Common myeloid progenitor, CD34-positive (primary cell): ENCODE measurements around the gene IRF5.

Experiments
- CTCF ChIA-PET: fragments of 350-600 bp; sonication (Branson Sonifier 250); formaldehyde crosslinking; loops from one replicate; lab custom pipeline; 2021; ENCODE audit warnings: antibody characterized with exemption; lab: Charles Lee
- POLR2A ChIA-PET: fragments of 350-600 bp; sonication (Branson Sonifier 250); formaldehyde crosslinking; loops from one replicate; lab custom pipeline; 2021; ENCODE audit warnings: antibody characterized with exemption; lab: Charles Lee
- DNase-seq, 3 donors: peaks; one replicate each; pipeline versions ENCODE4 v3.0.0 to v3.0.0-alpha.2; 2013
- H3K27ac ChIP-seq, 2 experiments: 1 replicate in 1 of 2; 2 replicates in 1 of 2; pipeline ENCODE4 v1.7.0; 2013; ENCODE audit warnings: inconsistent platforms in 2 of 2, low read length in 2 of 2, mild to moderate bottlenecking in 2 of 2, low read depth in 1 of 2, moderate library complexity in 1 of 2; ENCODE audit not compliant: severe bottlenecking in 2 of 2, insufficient read depth in 1 of 2, poor library complexity in 1 of 2
- H3K27me3 ChIP-seq, 5 experiments: replicated peaks in 2 of 5; 1 replicate in 3 of 5; 2 replicates in 2 of 5; pipeline versions ENCODE4 v1.6.1 to v1.7.0; 2013; ENCODE audit warnings: low read length in 4 of 5, mild to moderate bottlenecking in 2 of 5, moderate library complexity in 2 of 5, inconsistent platforms in 1 of 5; ENCODE audit not compliant: insufficient read depth in 5 of 5, control insufficient read depth in 4 of 5
- H3K36me3 ChIP-seq, 4 experiments: 1 replicate in 2 of 4; 2 replicates in 2 of 4; pipeline versions ENCODE4 v1.6.1 to v1.7.0; 2013; ENCODE audit warnings: low read length in 3 of 4, control low read depth in 1 of 4, mild to moderate bottlenecking in 1 of 4; ENCODE audit not compliant: control insufficient read depth in 4 of 4, insufficient read depth in 4 of 4
- H3K4me1 ChIP-seq, 4 experiments: 1 replicate in 3 of 4; 2 replicates in 1 of 4; pipeline versions ENCODE4 v1.6.1 to v1.7.1; 2013; ENCODE audit warnings: low read length in 3 of 4, mild to moderate bottlenecking in 3 of 4, control low read depth in 1 of 4, inconsistent platforms in 1 of 4, moderate library complexity in 1 of 4; ENCODE audit not compliant: control insufficient read depth in 4 of 4, insufficient read depth in 4 of 4; ENCODE audit errors: control extremely low read depth in 1 of 4
- H3K4me3 ChIP-seq, 7 experiments: 1 replicate in 4 of 7; 2 replicates in 3 of 7; pipeline versions ENCODE4 v1.5.1 to v1.7.0; 2013; ENCODE audit warnings: mild to moderate bottlenecking in 7 of 7, low read length in 6 of 7, moderate library complexity in 6 of 7, inconsistent platforms in 2 of 7, low read depth in 2 of 7, control low read depth in 1 of 7; ENCODE audit not compliant: insufficient read depth in 4 of 7, control insufficient read depth in 1 of 7; ENCODE audit errors: extremely low read depth in 1 of 7
- H3K9me3 ChIP-seq, 5 experiments: 1 replicate in 4 of 5; 2 replicates in 1 of 5; pipeline versions ENCODE4 v1.6.1 to v1.7.1; 2013; ENCODE audit warnings: low read length in 4 of 5, mild to moderate bottlenecking in 2 of 5, inconsistent platforms in 1 of 5, low read depth in 1 of 5, moderate library complexity in 1 of 5; ENCODE audit not compliant: control insufficient read depth in 4 of 5, insufficient read depth in 2 of 5; ENCODE audit errors: control extremely low read depth in 1 of 5
- WGBS: methylation state at CpG from one replicate; pipeline ENCODE4 v1.1.5; 2013; ENCODE audit not compliant: insufficient coverage; 5-methylcytosine and 5-hydroxymethylcytosine counted together

The IRF5 gene

GRCh38 chr7:128899392-128899791 is 38.3 kb upstream of the IRF5 start:
- no peak overlapping the region for H3K4me3 ChIP-seq
- H3K4me1 ChIP-seq, result no peaks in the 10 kb centered on the region
- ChIA-PET CTCF (interaction anchor here (1.5 to 2.4 kb wide), 3 partner anchors 11 to 57 kb away, joined by 4 to 8 read pairs (median 4); partner anchors contain the start of gene KCP), POLR2A (no interaction called here)
- H3K27ac ChIP-seq, result no peak overlapping the region
- DNase-seq, result peak in 2 of 3 donors; percentile 29 to 31
- H3K36me3 ChIP-seq, result no peaks in the 10 kb centered on the region
- H3K27me3 ChIP-seq, result no peaks in the 10 kb centered on the region
- peaks cover 0 to 6% (median 3%) of the 10 kb centered on the region in 5 experiments for H3K9me3 ChIP-seq

- Histone ChIP-seq H3K9me3 (peaks cover 0 to 6% (median 3%) of the 10 kb centered on the region in 5 experiments), H3K4me1 (no peaks in the 10 kb centered on the region), H3K27ac (no peak overlapping the region), H3K36me3 (no peaks in the 10 kb centered on the region), H3K27me3 (no peaks in the 10 kb centered on the region), H3K4me3 (no peak overlapping the region)
- no peak for DNase-seq
- ChIA-PET POLR2A (no interaction called here), CTCF (interaction anchor here (2.4 kb wide), 1 partner anchor 10 kb away, joined by 8 read pairs; the partner anchor contains the start of gene KCP)
- no CpG with 5 or more reads among the region's 1 CpG for WGBS
Measured at GRCh38 chr7:128900237-128900636, 37.5 kb upstream of the IRF5 start.

GRCh38 chr7:128902761-128903585 is 34.8 kb upstream of the IRF5 start:
- no peaks in the 10 kb centered on the region for H3K4me1 ChIP-seq

GRCh38 chr7:128903621-128904361 is 33.9 kb upstream of the IRF5 start:
- peaks cover 0 to 7% (median 3%) of the 10 kb centered on the region in 5 experiments for H3K27me3 ChIP-seq
- H3K27ac ChIP-seq, result no peak overlapping the region
- WGBS, result 88% methylated on average over 13 of the region's 14 CpGs
- H3K4me1 ChIP-seq, result no peaks in the 10 kb centered on the region
- CTCF ChIA-PET, result interaction anchor here (0.7 to 2.6 kb wide), 12 partner anchors 19 to 188 kb away, joined by 3 to 21 read pairs (median 6); no protein-coding TSS in a partner anchor
- DNase-seq, result no peak
- no peak overlapping the region for H3K4me3 ChIP-seq
- POLR2A ChIA-PET, result no interaction called here
- no peaks in the 10 kb centered on the region for H3K36me3 ChIP-seq
- H3K9me3 ChIP-seq, result peaks cover 0 to 4% (median under 1%) of the 10 kb centered on the region in 5 experiments

More at GRCh38 chr7:128902761-128903585, 34.8 kb upstream of the IRF5 start:
- Histone ChIP-seq H3K36me3 (no peaks in the 10 kb centered on the region), H3K4me3 (no peak overlapping the region), H3K9me3 (peaks cover 0 to 6% (median 3%) of the 10 kb centered on the region in 5 experiments), H3K27ac (no peak overlapping the region), H3K27me3 (no peaks in the 10 kb centered on the region)
- DNase-seq, result no peak
- ChIA-PET POLR2A (no interaction called here), CTCF (interaction anchor here (0.7 to 2.6 kb wide), 13 partner anchors 16 to 308 kb away, joined by 3 to 21 read pairs (median 6); no protein-coding TSS in a partner anchor)
- WGBS, result 96% methylated on average over 10 of the region's 12 CpGs

- WGBS, result 48% methylated on average over 6 of the region's 8 CpGs
- H3K36me3 ChIP-seq, result no peaks in the 10 kb centered on the region
- no peak overlapping the region for H3K4me3 ChIP-seq
- peaks cover 0 to 2% (median under 1%) of the 10 kb centered on the region in 4 experiments for H3K4me1 ChIP-seq
- peaks cover 0 to 15% (median 10%) of the 10 kb centered on the region in 5 experiments for H3K27me3 ChIP-seq
- ChIA-PET POLR2A (no interaction called here), CTCF (interaction anchor here (1.0 to 2.6 kb wide), 10 partner anchors 7 to 187 kb away, joined by 3 to 21 read pairs (median 6); no protein-coding TSS in a partner anchor)
- H3K9me3 ChIP-seq, result peaks cover 0 to 2% (median 0%) of the 10 kb centered on the region in 5 experiments
- DNase-seq, result peak; percentile 71 to 88 (median 83)
- no peak overlapping the region for H3K27ac ChIP-seq
Measured at GRCh38 chr7:128904381-128905197, 33.1 kb upstream of the IRF5 start.

- DNase-seq, result no peak
- WGBS, result 80% methylated on average over 3 of the region's 5 CpGs
- H3K9me3 ChIP-seq, result no peaks in the 10 kb centered on the region
- POLR2A ChIA-PET, result no interaction called here
- peaks cover 0 to 31% (median 11%) of the 10 kb centered on the region in 5 experiments for H3K27me3 ChIP-seq
- no peaks in the 10 kb centered on the region for H3K36me3 ChIP-seq
- H3K27ac ChIP-seq, result no peak overlapping the region
- peaks cover 0 to 13% (median 8%) of the 10 kb centered on the region in 4 experiments for H3K4me1 ChIP-seq
- CTCF ChIA-PET, result no interaction called here
- H3K4me3 ChIP-seq, result no peak overlapping the region
Measured at GRCh38 chr7:128906001-128906765, 31.5 kb upstream of the IRF5 start.
